SH-SY5Y (cell line): ENCODE results near the gene RASGRP2.

Experiments used
- GATA2 ChIP-seq: IDR thresholded peaks from 2 replicates; pipeline ENCODE4 v1.6.1; 2011; ENCODE audit warnings: mild to moderate bottlenecking, low read depth, low read length
- GATA3 ChIP-seq: IDR thresholded peaks from 2 replicates; pipeline ENCODE4 v1.6.1; 2011; ENCODE audit warnings: low read depth, mild to moderate bottlenecking, low read length, moderate library complexity

- TF ChIP-seq GATA2, result no peak
- no peak for TF ChIP-seq GATA3
Measured at GRCh38 chr11:64692764-64693331, 51.1 kb downstream of the RASGRP2 start.
